Prostate gland (tissue), 2 donors: ENCODE results near the gene ZNF182.

Experiments used
- POLR2A ChIP-seq: fragments of 450-650 bp; IDR thresholded peaks from one replicate; pipeline ENCODE4 v1.6.1; 2016; ENCODE audit warnings: antibody characterized with exemption, mild to moderate bottlenecking
- TF ChIP-seq, protein P1 (sequence below), 4 experiments: fragments of 200-600 bp in 2 of 4; fragments of 450-650 bp in 2 of 4; sonication (generic) in 2 of 4; IDR thresholded peaks; 1 replicate in 3 of 4; 2 replicates in 1 of 4; pipeline ENCODE4 v1.5.1; 2016 to 2019; ENCODE audit warnings: antibody characterized with exemption in 4 of 4, mild to moderate bottlenecking in 2 of 4, moderate library complexity in 2 of 4

DNA sequence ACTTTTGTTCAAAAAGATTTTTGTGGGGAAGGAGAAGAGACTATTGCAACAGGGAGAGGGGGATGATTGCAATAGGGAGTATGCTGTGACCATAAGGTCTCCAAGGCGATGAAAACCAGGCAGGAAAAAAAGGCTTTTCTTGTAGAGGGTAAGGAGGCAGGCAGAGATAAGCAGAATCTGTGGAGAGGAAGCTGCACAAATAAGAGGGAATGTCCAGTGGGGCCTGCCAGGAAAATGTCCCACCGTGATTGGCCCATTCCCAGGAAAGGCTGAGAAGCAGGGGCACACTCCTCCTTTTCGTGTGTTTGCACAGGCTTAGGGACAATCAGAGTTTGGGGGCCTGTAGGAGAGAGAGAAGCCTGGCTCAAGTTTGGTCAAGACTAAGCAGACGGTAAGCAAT, 32.1 kb upstream of the ZNF182 start:
- TF ChIP-seq, protein P1, sequence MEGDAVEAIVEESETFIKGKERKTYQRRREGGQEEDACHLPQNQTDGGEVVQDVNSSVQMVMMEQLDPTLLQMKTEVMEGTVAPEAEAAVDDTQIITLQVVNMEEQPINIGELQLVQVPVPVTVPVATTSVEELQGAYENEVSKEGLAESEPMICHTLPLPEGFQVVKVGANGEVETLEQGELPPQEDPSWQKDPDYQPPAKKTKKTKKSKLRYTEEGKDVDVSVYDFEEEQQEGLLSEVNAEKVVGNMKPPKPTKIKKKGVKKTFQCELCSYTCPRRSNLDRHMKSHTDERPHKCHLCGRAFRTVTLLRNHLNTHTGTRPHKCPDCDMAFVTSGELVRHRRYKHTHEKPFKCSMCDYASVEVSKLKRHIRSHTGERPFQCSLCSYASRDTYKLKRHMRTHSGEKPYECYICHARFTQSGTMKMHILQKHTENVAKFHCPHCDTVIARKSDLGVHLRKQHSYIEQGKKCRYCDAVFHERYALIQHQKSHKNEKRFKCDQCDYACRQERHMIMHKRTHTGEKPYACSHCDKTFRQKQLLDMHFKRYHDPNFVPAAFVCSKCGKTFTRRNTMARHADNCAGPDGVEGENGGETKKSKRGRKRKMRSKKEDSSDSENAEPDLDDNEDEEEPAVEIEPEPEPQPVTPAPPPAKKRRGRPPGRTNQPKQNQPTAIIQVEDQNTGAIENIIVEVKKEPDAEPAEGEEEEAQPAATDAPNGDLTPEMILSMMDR (IDR thresholded peaks at IDR 0.05), result no peak
- no peak for TF ChIP-seq POLR2A
